Neural cell (in vitro differentiated cells): ENCODE measurements around the gene GNAS. TPM values are rescaled to one million over a fixed set of nuclear protein-coding genes. Genes with fewer than 3 reads are reported as not detected.

Experiments used
- H2AFZ ChIP-seq: fragments of 200-600, 300-800 bp; sonication (generic), shearing (Covaris generic); 2 replicates; pipeline ENCODE4 v1.6.0; 2014; ENCODE audit warnings: low read depth, mild to moderate bottlenecking, antibody characterized with exemption, low read length, moderate library complexity
- H3F3A ChIP-seq: fragments of 200-600 bp; shearing (Covaris generic); 2 replicates; pipeline ENCODE4 v1.6.1; 2016; ENCODE audit warnings: mild to moderate bottlenecking, moderate library complexity, mixed read lengths, antibody characterized with exemption, low read length; ENCODE audit not compliant: insufficient read depth, poor library complexity, severe bottlenecking
- H3K27ac ChIP-seq: fragments of 200-600, 300-800 bp; sonication (generic), shearing (Covaris generic); 2 replicates; pipeline ENCODE4 v1.5.1; 2014; ENCODE audit warnings: mild to moderate bottlenecking, low read length, moderate library complexity
- H3K27me3 ChIP-seq: fragments of 300-800, 200-600 bp; sonication (generic), shearing (Covaris generic); 2 replicates; pipeline ENCODE4 v1.6.0; 2014; ENCODE audit warnings: mild to moderate bottlenecking, low read depth, low read length, moderate library complexity; ENCODE audit not compliant: insufficient read depth
- H3K36me3 ChIP-seq: fragments of 300-800, 200-600 bp; sonication (generic), shearing (Covaris generic); 2 replicates; pipeline ENCODE4 v1.5.1; 2014; ENCODE audit warnings: mild to moderate bottlenecking, antibody characterized with exemption, low read length, moderate library complexity; ENCODE audit not compliant: insufficient read depth
- H3K4me2 ChIP-seq: fragments of 300-800, 200-600 bp; sonication (generic), shearing (Covaris generic); 2 replicates; pipeline ENCODE4 v1.6.0; 2014; ENCODE audit warnings: mild to moderate bottlenecking, low read length
- H3K4me3 ChIP-seq: fragments of 300-800, 200-600 bp; sonication (generic), shearing (Covaris generic); 2 replicates; pipeline ENCODE4 v1.5.1; 2014; ENCODE audit warnings: mild to moderate bottlenecking, low read length, moderate library complexity
- H3K79me2 ChIP-seq: fragments of 200-600 bp; shearing (Covaris generic); replicated peaks from 2 replicates; pipeline ENCODE4 v1.6.0; 2014; ENCODE audit warnings: mild to moderate bottlenecking, low read length, moderate library complexity; ENCODE audit not compliant: insufficient read depth
- H3K9ac ChIP-seq: fragments of 300-800, 200-600 bp; sonication (generic), shearing (Covaris generic); 2 replicates; pipeline ENCODE4 v1.6.1; 2016; ENCODE audit warnings: mild to moderate bottlenecking, low read length, mixed read lengths
- H3K9me2 ChIP-seq: fragments of 200-600 bp; shearing (Covaris generic); 2 replicates; pipeline ENCODE4 v1.6.1; 2016; ENCODE audit warnings: mild to moderate bottlenecking, low read length, mixed read lengths; ENCODE audit not compliant: insufficient read depth
- H3K9me3 ChIP-seq: fragments of 200-600, 300-800 bp; sonication (generic), shearing (Covaris generic); 2 replicates; pipeline ENCODE4 v1.6.1; 2016; ENCODE audit warnings: mild to moderate bottlenecking, mixed run types, low read length, moderate library complexity, mixed read lengths
- H4K20me1 ChIP-seq: fragments of 200-600 bp; shearing (Covaris generic); 2 replicates; pipeline ENCODE4 v1.6.1; 2016; ENCODE audit warnings: mild to moderate bottlenecking, mixed run types; ENCODE audit not compliant: insufficient read depth
- CTCF ChIP-seq: fragments of 450-650 bp; IDR thresholded peaks from 2 replicates; pipeline ENCODE4 v1.5.1; 2014; ENCODE audit warnings: antibody characterized with exemption, mild to moderate bottlenecking, moderate library complexity; ENCODE audit not compliant: poor library complexity, severe bottlenecking
- EP300 ChIP-seq: fragments of 450-650 bp; conservative IDR thresholded peaks from 2 replicates; pipeline ENCODE4 v1.6.1; 2014; ENCODE audit warnings: antibody characterized with exemption, mild to moderate bottlenecking, moderate library complexity; ENCODE audit not compliant: poor library complexity, severe bottlenecking
- EZH2 ChIP-seq: fragments of 200-600, 300-800 bp; shearing (Covaris generic), sonication (generic); IDR thresholded peaks from 2 replicates; pipeline ENCODE4 v1.6.1; 2014; ENCODE audit warnings: antibody characterized with exemption, low read length, borderline replicate concordance, mild to moderate bottlenecking; ENCODE audit not compliant: insufficient read depth, poor library complexity, severe bottlenecking
- MXI1 ChIP-seq: fragments of 450-650 bp; conservative IDR thresholded peaks from 2 replicates; pipeline ENCODE4 v1.6.1; 2014; ENCODE audit warnings: antibody characterized with exemption, mild to moderate bottlenecking; ENCODE audit not compliant: poor library complexity, severe bottlenecking
- POLR2AphosphoS5 ChIP-seq: IDR thresholded peaks from 2 replicates; pipeline ENCODE4 v1.6.1; 2012
- RAD21 ChIP-seq: fragments of 450-650 bp; conservative IDR thresholded peaks from 2 replicates; pipeline ENCODE4 v1.6.1; 2014; ENCODE audit warnings: antibody characterized with exemption, mild to moderate bottlenecking, moderate library complexity
- REST ChIP-seq: IDR thresholded peaks from 2 replicates; pipeline ENCODE4 v1.6.1; 2012; ENCODE audit warnings: borderline replicate concordance
- SMC3 ChIP-seq: fragments of 450-650 bp; conservative IDR thresholded peaks from 2 replicates; pipeline ENCODE4 v1.6.1; 2014; ENCODE audit warnings: antibody characterized with exemption, mild to moderate bottlenecking, moderate library complexity; ENCODE audit not compliant: poor library complexity
- TAF1 ChIP-seq: IDR thresholded peaks from 2 replicates; pipeline ENCODE4 v1.6.1; 2012; ENCODE audit warnings: low read depth
- polyA plus RNA-seq: library from polyadenylated mRNA; depleted of rRNA; stranded (reverse); fragments of >200 nt; gene quantifications from 2 replicates; pipeline ENCODE4 v1.2.3, GENCODE V29; 2014

Gene GNAS
- polyA plus RNA-seq, 1 donor from 2014 or later: 958 TPM

- no peak for TF ChIP-seq EP300
- no peak for TF ChIP-seq MXI1
- TF ChIP-seq TAF1: no peak
- TF ChIP-seq REST: no peak
- TF ChIP-seq CTCF: no peak
- no peak for TF ChIP-seq POLR2AphosphoS5
- no peak for TF ChIP-seq EZH2
- TF ChIP-seq RAD21: no peak
- no peak for TF ChIP-seq SMC3
- no peaks in the 10 kb centered on the region for H3K27me3 ChIP-seq
Observed at GRCh38 chr20:58886546-58886945, 34.0 kb downstream of the GNAS start.

GRCh38 chr20:58888103-58888502 is 35.6 kb downstream of the GNAS start:
- H3K27ac ChIP-seq: no peak overlapping the region

More at GRCh38 chr20:58886546-58886945, 34.0 kb downstream of the GNAS start:
- H3F3A ChIP-seq: no peaks in the 10 kb centered on the region
- no peak overlapping the region for H3K4me3 ChIP-seq
- no peak overlapping the region for H2AFZ ChIP-seq
- no peak overlapping the region for H3K27ac ChIP-seq
- H3K9me2 ChIP-seq: no peaks in the 10 kb centered on the region
- no peaks in the 10 kb centered on the region for H3K79me2 ChIP-seq
- H3K4me2 ChIP-seq: no peak overlapping the region
- no peaks in the 10 kb centered on the region for H3K9me3 ChIP-seq
- H3K9ac ChIP-seq: no peak overlapping the region
- no peaks in the 10 kb centered on the region for H4K20me1 ChIP-seq
- H3K36me3 ChIP-seq: no peaks in the 10 kb centered on the region

More at GRCh38 chr20:58888103-58888502, 35.6 kb downstream of the GNAS start:
- Histone ChIP-seq H3F3A (no peaks in the 10 kb centered on the region), H2AFZ (peak overlapping the region; percentile 4), H3K9me3 (no peaks in the 10 kb centered on the region), H4K20me1 (no peaks in the 10 kb centered on the region), H3K9me2 (no peaks in the 10 kb centered on the region), H3K9ac (peak overlapping the region; percentile 100), H3K4me2 (no peak overlapping the region), H3K36me3 (no peaks in the 10 kb centered on the region), H3K79me2 (peaks cover 6% of the 10 kb centered on the region), H3K4me3 (peak overlapping the region; percentile 78), H3K27me3 (no peaks in the 10 kb centered on the region)
- TF ChIP-seq RAD21: no peak
- TF ChIP-seq SMC3: no peak
- no peak for TF ChIP-seq TAF1
- no peak for TF ChIP-seq EZH2
